ENCODE results near the gene SMIM35. TPM values are rescaled to one million over a fixed set of nuclear protein-coding genes. Genes with fewer than 3 reads are reported as not detected.

The SMIM35 gene
- total and polyA plus RNA-seq, 4 donors = 0.06 to 0.17 (median 0.11) TPM

DNA sequence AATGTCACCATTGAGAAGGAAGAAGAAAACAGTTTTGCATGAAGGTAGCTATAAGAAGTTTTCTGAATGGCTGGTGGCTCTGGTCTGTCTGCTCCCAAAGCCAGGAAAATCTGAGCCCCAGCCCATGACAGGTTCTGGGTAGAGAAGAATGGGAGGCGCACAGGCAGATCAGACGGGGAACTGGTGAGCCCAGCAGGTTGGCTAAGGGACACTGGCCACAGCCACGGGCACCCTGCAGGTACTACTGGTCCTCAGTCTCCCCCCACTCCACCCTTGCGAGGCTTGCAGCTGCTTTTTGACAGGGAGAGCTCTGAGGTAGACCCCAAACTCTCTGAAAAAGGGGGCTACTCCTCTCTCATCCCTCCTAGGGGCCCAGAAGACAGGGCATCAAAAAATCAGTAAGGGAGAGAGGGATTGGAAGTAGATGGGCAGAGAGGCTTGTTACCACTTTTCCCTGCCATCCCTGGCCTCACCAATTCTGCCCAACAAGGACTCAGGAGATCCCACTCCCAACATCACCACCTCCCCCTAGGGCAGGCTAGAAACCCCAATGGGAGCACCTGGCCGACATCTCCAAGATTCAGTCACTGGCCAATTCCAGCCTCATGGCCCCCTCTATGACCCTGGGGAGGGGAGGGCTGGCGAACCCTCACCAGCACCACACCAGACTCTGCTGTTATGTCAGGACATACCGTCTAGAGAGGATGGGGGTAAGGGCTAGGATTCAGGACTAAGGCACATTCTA lies 48.5 kb upstream of the SMIM35 start:
- no peak overlapping the region for H3K4me3 ChIP-seq
- ATAC-seq (ENCODE audit: insufficient read depth, low FRiP score) = no peak
- 73 to 88% methylated on average over 7 of the region's 7 CpGs for WGBS, 2 donors
- H3K27me3 ChIP-seq (ENCODE audit: control insufficient read depth in 3 of 3, insufficient read depth in 3 of 3, low read length in 2 of 3) = no peaks in the 10 kb centered on the region
- TF ChIP-seq, protein P1, sequence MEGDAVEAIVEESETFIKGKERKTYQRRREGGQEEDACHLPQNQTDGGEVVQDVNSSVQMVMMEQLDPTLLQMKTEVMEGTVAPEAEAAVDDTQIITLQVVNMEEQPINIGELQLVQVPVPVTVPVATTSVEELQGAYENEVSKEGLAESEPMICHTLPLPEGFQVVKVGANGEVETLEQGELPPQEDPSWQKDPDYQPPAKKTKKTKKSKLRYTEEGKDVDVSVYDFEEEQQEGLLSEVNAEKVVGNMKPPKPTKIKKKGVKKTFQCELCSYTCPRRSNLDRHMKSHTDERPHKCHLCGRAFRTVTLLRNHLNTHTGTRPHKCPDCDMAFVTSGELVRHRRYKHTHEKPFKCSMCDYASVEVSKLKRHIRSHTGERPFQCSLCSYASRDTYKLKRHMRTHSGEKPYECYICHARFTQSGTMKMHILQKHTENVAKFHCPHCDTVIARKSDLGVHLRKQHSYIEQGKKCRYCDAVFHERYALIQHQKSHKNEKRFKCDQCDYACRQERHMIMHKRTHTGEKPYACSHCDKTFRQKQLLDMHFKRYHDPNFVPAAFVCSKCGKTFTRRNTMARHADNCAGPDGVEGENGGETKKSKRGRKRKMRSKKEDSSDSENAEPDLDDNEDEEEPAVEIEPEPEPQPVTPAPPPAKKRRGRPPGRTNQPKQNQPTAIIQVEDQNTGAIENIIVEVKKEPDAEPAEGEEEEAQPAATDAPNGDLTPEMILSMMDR (IDR thresholded peaks at IDR 0.05; ENCODE audit: control extremely low read depth, extremely low read depth) = no peak
- no peak overlapping the region for H3K9ac ChIP-seq (ENCODE audit: insufficient read depth in 1 of 2, low read length in 2 of 2)
- H3K4me1 ChIP-seq (ENCODE audit: control insufficient read depth in 5 of 5, insufficient read depth in 5 of 5, low read length in 5 of 5) = no peaks in the 10 kb centered on the region
- H3K36me3 ChIP-seq (ENCODE audit: control insufficient read depth in 4 of 4, insufficient read depth in 4 of 4, low read length in 4 of 4) = no peaks in the 10 kb centered on the region
- peaks cover 0 to 2% (median 0%) of the 10 kb centered on the region in 4 donors for H3K9me3 ChIP-seq (ENCODE audit: control insufficient read depth in 4 of 4, insufficient read depth in 3 of 4, low read length in 3 of 4)
- H3K27ac ChIP-seq (ENCODE audit: low read depth in 1 of 2, low read length in 1 of 2) = no peak overlapping the region
- DNase-seq = no peak

DNA sequence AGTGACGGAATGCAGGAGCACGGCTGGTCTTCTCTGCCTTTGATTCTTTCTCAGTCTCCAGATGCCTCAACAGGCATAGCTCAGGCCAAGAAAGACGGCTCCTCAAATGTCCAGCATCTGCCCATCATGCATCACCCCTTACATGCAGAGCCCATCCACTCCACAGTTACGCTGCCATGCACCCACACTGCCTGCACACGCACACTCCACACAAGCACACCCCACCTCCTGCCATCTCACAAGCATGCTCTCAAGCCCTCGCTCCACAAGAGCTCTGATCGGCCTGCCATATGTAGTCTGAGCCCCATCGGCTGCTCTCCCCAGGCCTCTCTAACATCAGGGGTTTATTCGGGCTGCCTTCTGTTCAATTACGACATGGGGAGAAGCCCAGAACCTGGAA lies 47.1 kb upstream of the SMIM35 start:
- no peak overlapping the region for H3K4me3 ChIP-seq
- H3K36me3 ChIP-seq (ENCODE audit: control insufficient read depth in 4 of 4, insufficient read depth in 4 of 4, low read length in 4 of 4) = no peaks in the 10 kb centered on the region

GRCh38 chr11:118132385-118133151 lies 45.8 kb upstream of the SMIM35 start:
- DNase-seq = no peak
- no peak for ATAC-seq (ENCODE audit: insufficient read depth, low FRiP score)
- Histone ChIP-seq H3K9me3 (ENCODE audit: control insufficient read depth in 4 of 4, insufficient read depth in 3 of 4, low read length in 3 of 4) (peaks cover 0 to 2% (median 0%) of the 10 kb centered on the region in 4 donors), H3K4me3 (no peak overlapping the region), H3K36me3 (ENCODE audit: control insufficient read depth in 4 of 4, insufficient read depth in 4 of 4, low read length in 4 of 4) (no peaks in the 10 kb centered on the region), H3K27ac (ENCODE audit: low read depth in 1 of 2, low read length in 1 of 2) (no peak overlapping the region), H3K27me3 (ENCODE audit: control insufficient read depth in 3 of 3, insufficient read depth in 3 of 3, low read length in 2 of 3) (no peaks in the 10 kb centered on the region), H3K4me1 (ENCODE audit: control insufficient read depth in 5 of 5, insufficient read depth in 5 of 5, low read length in 5 of 5) (no peaks in the 10 kb centered on the region), H3K9ac (ENCODE audit: insufficient read depth in 1 of 2, low read length in 2 of 2) (no peak overlapping the region)
- TF ChIP-seq, protein P1 (IDR thresholded peaks at IDR 0.05; ENCODE audit: control extremely low read depth, extremely low read depth) = no peak
- 80 to 85% methylated on average over 15 of the region's 15 CpGs for WGBS, 2 donors

More for the DNA sequence above, 47.1 kb upstream of the SMIM35 start:
- Histone ChIP-seq H3K9me3 (ENCODE audit: control insufficient read depth in 4 of 4, insufficient read depth in 3 of 4, low read length in 3 of 4) (peaks cover 0 to 2% (median 0%) of the 10 kb centered on the region in 4 donors), H3K9ac (ENCODE audit: insufficient read depth in 1 of 2, low read length in 2 of 2) (no peak overlapping the region), H3K4me1 (ENCODE audit: control insufficient read depth in 5 of 5, insufficient read depth in 5 of 5, low read length in 5 of 5) (no peaks in the 10 kb centered on the region), H3K27ac (ENCODE audit: low read depth in 1 of 2, low read length in 1 of 2) (no peak overlapping the region), H3K27me3 (ENCODE audit: control insufficient read depth in 3 of 3, insufficient read depth in 3 of 3, low read length in 2 of 3) (no peaks in the 10 kb centered on the region)
- WGBS, 2 donors = 89 to 96% methylated on average over 10 of the region's 10 CpGs
- TF ChIP-seq, protein P1 (IDR thresholded peaks at IDR 0.05; ENCODE audit: control extremely low read depth, extremely low read depth) = no peak
- DNase-seq (no peak), ATAC-seq (ENCODE audit: insufficient read depth, low FRiP score) (no peak)

All from lung (tissue), 12 donors.